ENCODE results near the gene ARRDC5. TPM values are rescaled to one million over a fixed set of nuclear protein-coding genes. Genes with fewer than 3 reads are reported as not detected.

ARRDC5 gene
- total and polyA plus RNA-seq, 2 of the 13 experiments (the other 11 are each of a cell fraction or from before 2014, with no cell fraction given), result not detected

DNA sequence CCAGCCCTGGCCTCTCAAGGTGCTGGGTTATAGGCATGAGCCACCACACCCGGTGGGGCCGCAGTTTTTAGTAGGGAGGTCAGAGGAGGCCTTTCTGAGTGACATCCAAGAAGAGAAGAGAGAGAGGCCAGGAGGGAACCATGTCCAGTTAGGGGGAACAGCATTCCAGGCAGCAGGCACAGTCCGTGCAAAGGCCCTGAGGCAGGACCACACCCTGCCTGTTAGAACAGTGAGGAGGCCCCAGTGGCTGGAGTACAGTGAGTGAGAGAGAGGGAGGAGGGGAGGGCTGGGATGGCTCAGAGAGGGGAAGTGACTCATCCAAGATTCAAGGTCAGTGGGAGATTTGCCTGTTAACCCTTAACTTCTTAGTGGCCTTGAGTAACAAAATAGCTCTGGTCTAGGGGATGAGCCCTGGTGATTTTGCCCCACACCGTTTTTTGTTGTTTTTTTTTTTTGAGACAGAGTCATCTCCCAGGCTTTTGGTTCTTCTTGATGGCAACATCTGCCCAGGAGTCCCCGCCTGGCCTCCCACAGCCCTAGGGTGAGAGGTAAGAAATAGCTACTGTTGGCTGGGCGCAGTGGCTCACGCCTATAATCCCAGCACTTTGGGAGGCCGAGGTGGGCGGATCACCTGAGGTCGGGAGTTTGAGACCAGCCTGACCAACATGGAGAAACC is 32.5 kb downstream of the ARRDC5 start (continued):
- TF ChIP-seq, protein P1, sequence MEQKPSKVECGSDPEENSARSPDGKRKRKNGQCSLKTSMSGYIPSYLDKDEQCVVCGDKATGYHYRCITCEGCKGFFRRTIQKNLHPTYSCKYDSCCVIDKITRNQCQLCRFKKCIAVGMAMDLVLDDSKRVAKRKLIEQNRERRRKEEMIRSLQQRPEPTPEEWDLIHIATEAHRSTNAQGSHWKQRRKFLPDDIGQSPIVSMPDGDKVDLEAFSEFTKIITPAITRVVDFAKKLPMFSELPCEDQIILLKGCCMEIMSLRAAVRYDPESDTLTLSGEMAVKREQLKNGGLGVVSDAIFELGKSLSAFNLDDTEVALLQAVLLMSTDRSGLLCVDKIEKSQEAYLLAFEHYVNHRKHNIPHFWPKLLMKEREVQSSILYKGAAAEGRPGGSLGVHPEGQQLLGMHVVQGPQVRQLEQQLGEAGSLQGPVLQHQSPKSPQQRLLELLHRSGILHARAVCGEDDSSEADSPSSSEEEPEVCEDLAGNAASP (CRISPR knock-in tag; IDR thresholded peaks at IDR 0.05; ENCODE audit: borderline replicate concordance), result peak; percentile 78; the same call in 1 of the 2 replicates
- TF ChIP-seq, protein P2, sequence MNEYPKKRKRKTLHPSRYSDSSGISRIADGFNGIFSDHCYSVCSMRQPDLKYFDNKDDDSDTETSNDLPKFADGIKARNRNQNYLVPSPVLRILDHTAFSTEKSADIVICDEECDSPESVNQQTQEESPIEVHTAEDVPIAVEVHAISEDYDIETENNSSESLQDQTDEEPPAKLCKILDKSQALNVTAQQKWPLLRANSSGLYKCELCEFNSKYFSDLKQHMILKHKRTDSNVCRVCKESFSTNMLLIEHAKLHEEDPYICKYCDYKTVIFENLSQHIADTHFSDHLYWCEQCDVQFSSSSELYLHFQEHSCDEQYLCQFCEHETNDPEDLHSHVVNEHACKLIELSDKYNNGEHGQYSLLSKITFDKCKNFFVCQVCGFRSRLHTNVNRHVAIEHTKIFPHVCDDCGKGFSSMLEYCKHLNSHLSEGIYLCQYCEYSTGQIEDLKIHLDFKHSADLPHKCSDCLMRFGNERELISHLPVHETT (CRISPR knock-in tag; conservative IDR thresholded peaks at IDR 0.05), result 0 out of 2 replicates have a peak, but pooled peaks have one; percentile 52
- TF ChIP-seq SIN3B (IDR thresholded peaks at IDR 0.05; ENCODE audit: low read length), result no peak
- 0 out of 2 replicates have a peak, but pooled peaks have one; percentile 14 for TF ChIP-seq SMC3 (IDR thresholded peaks at IDR 0.05; ENCODE audit: low read length)
- peak; percentile 59; the same call in 1 of the 2 replicates for TF ChIP-seq HMG20A (CRISPR knock-in tag; IDR thresholded peaks at IDR 0.05; ENCODE audit: borderline replicate concordance)
- no peak for TF ChIP-seq ZNF619 (CRISPR knock-in tag; IDR thresholded peaks at IDR 0.05)
- no peak for TF ChIP-seq SALL2 (CRISPR knock-in tag; IDR thresholded peaks at IDR 0.05)
- TF ChIP-seq, protein P3, sequence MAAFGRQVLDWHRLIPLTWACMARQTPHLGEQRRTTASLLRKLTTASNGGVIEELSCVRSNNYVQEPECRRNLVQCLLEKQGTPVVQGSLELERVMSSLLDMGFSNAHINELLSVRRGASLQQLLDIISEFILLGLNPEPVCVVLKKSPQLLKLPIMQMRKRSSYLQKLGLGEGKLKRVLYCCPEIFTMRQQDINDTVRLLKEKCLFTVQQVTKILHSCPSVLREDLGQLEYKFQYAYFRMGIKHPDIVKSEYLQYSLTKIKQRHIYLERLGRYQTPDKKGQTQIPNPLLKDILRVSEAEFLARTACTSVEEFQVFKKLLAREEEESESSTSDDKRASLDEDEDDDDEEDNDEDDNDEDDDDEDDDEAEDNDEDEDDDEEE (CRISPR knock-in tag; IDR thresholded peaks at IDR 0.05), result peak; percentile 93; the same call in 1 of the 2 replicates
- peak; percentile 79 for TF ChIP-seq ZNF629 (CRISPR knock-in tag; conservative IDR thresholded peaks at IDR 0.05)
- TF ChIP-seq, protein P4, sequence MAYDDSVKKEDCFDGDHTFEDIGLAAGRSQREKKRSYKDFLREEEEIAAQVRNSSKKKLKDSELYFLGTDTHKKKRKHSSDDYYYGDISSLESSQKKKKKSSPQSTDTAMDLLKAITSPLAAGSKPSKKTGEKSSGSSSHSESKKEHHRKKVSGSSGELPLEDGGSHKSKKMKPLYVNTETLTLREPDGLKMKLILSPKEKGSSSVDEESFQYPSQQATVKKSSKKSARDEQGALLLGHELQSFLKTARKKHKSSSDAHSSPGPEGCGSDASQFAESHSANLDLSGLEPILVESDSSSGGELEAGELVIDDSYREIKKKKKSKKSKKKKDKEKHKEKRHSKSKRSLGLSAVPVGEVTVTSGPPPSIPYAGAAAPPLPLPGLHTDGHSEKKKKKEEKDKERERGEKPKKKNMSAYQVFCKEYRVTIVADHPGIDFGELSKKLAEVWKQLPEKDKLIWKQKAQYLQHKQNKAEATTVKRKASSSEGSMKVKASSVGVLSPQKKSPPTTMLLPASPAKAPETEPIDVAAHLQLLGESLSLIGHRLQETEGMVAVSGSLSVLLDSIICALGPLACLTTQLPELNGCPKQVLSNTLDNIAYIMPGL (CRISPR knock-in tag; IDR thresholded peaks at IDR 0.05; ENCODE audit: borderline replicate concordance in 1 of 2, low read depth in 1 of 2), result peak in 1 of 2 experiments; percentile 67; a peak in 1 of 4 replicates
- TF ChIP-seq, protein P5, sequence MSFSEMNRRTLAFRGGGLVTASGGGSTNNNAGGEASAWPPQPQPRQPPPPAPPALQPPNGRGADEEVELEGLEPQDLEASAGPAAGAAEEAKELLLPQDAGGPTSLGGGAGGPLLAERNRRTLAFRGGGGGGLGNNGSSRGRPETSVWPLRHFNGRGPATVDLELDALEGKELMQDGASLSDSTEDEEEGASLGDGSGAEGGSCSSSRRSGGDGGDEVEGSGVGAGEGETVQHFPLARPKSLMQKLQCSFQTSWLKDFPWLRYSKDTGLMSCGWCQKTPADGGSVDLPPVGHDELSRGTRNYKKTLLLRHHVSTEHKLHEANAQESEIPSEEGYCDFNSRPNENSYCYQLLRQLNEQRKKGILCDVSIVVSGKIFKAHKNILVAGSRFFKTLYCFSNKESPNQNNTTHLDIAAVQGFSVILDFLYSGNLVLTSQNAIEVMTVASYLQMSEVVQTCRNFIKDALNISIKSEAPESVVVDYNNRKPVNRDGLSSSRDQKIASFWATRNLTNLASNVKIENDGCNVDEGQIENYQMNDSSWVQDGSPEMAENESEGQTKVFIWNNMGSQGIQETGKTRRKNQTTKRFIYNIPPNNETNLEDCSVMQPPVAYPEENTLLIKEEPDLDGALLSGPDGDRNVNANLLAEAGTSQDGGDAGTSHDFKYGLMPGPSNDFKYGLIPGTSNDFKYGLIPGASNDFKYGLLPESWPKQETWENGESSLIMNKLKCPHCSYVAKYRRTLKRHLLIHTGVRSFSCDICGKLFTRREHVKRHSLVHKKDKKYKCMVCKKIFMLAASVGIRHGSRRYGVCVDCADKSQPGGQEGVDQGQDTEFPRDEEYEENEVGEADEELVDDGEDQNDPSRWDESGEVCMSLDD (CRISPR knock-in tag; IDR thresholded peaks at IDR 0.05; ENCODE audit: borderline replicate concordance), result no peak
- TF ChIP-seq MEIS1 (CRISPR knock-in tag; IDR thresholded peaks at IDR 0.05; ENCODE audit: borderline replicate concordance), result no peak
- TF ChIP-seq ARNTL (CRISPR knock-in tag; IDR thresholded peaks at IDR 0.05), result peak; percentile 22; the same call in 1 of the 2 replicates
- TF ChIP-seq ZSCAN30 (CRISPR knock-in tag; IDR thresholded peaks at IDR 0.05), result no peak
- TF ChIP-seq, protein P6, sequence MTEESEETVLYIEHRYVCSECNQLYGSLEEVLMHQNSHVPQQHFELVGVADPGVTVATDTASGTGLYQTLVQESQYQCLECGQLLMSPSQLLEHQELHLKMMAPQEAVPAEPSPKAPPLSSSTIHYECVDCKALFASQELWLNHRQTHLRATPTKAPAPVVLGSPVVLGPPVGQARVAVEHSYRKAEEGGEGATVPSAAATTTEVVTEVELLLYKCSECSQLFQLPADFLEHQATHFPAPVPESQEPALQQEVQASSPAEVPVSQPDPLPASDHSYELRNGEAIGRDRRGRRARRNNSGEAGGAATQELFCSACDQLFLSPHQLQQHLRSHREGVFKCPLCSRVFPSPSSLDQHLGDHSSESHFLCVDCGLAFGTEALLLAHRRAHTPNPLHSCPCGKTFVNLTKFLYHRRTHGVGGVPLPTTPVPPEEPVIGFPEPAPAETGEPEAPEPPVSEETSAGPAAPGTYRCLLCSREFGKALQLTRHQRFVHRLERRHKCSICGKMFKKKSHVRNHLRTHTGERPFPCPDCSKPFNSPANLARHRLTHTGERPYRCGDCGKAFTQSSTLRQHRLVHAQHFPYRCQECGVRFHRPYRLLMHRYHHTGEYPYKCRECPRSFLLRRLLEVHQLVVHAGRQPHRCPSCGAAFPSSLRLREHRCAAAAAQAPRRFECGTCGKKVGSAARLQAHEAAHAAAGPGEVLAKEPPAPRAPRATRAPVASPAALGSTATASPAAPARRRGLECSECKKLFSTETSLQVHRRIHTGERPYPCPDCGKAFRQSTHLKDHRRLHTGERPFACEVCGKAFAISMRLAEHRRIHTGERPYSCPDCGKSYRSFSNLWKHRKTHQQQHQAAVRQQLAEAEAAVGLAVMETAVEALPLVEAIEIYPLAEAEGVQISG (CRISPR knock-in tag; IDR thresholded peaks at IDR 0.05), result peak; percentile 59
